Erythroblast (primary cell): ENCODE measurements around the gene FSCN2.

Source experiments
- GATA1 ChIP-seq: IDR thresholded peaks from 2 replicates; pipeline ENCODE4 v1.6.1; 2011; ENCODE audit warnings: low read depth, mild to moderate bottlenecking, control low read depth, low read length, moderate library complexity
- POLR2A ChIP-seq: IDR thresholded peaks from 2 replicates; pipeline ENCODE4 v1.6.1; 2011; ENCODE audit warnings: mild to moderate bottlenecking, low read length

- TF ChIP-seq POLR2A: no peak
- TF ChIP-seq GATA1: no peak
Observed at GRCh38 chr17:81539571-81539900, 11.4 kb downstream of the FSCN2 start.
